Left cardiac atrium (tissue), 4 donors: ENCODE data around the gene RIMBP2. TPM values are rescaled to one million over a fixed set of nuclear protein-coding genes. Genes with fewer than 3 reads are reported as not detected.

Source experiments
- ATAC-seq, 2 donors: fragments of 200-7000 bp; cut with Tn5 transposase; one replicate each; pipeline ENCODE4 v1.9.1; 2020; ENCODE audit warnings: mild to moderate bottlenecking in 2 of 2, moderate library complexity in 2 of 2
- DNase-seq: peaks from one replicate; pipeline ENCODE4 v3.0.0-alpha.2; 2020
- intact Hi-C, 2 donors: fragments of 100-400 bp; cut with DNase I; formaldehyde crosslinking; loops; one replicate each; pipeline versions ENCODE4 v1.14.1 to v1.15.1; 2022 to 2023
- total RNA-seq, 2 donors: library from RNA; stranded (reverse); fragmentation: NEBNext Ultra II Directional; extraction: Animal tissue kit (Norgen Biotek cat#: 25700); gene quantifications; one replicate each; pipeline ENCODE4 v1.2.1, GENCODE V29; 2021
- donor health status: DM: no; HTN: yes; CAD: no.
- donor health status: DM: no; HTN: yes; CAD: no; lungs with severe emphysema.
- donor health status: DM: yes; HTN: yes; CAD: no.
- donor health status: Dilated cardiomyopathy.

RIMBP2 gene
- total RNA-seq, 2 donors from 2014 or later, result 0.31 to 0.44 TPM

GRCh38 chr12:130396667-130397066 lies 319.4 kb downstream of the RIMBP2 start:
- intact Hi-C loops, result no loop called here

GRCh38 chr12:130394906-130395305 lies 321.2 kb downstream of the RIMBP2 start:
- DNase-seq (no peak), ATAC-seq (no peak)
- intact Hi-C loops, result no loop called here

More at GRCh38 chr12:130396667-130397066, 319.4 kb downstream of the RIMBP2 start:
- no peak for DNase-seq
- ATAC-seq, result no peak

- intact Hi-C loops, result no loop called here
- DNase-seq, result no peak
- no peak for ATAC-seq
These were observed 324.9 kb downstream of the RIMBP2 start for GRCh38 chr12:130391186-130391585.

- ATAC-seq (no peak), DNase-seq (no peak)
- intact Hi-C loops, result no loop called here
These were observed 330.9 kb downstream of the RIMBP2 start for GRCh38 chr12:130385193-130385592.

- intact Hi-C loops, result no loop called here
- no peak for ATAC-seq
These were observed 331.9 kb downstream of the RIMBP2 start for GRCh38 chr12:130384234-130384633.

GRCh38 chr12:130382818-130383217 lies 333.3 kb downstream of the RIMBP2 start:
- no peak for ATAC-seq
- no peak for DNase-seq
- intact Hi-C loops, result no loop called here

More at GRCh38 chr12:130384234-130384633, 331.9 kb downstream of the RIMBP2 start:
- no peak for DNase-seq

- ATAC-seq (no peak), DNase-seq (no peak)
- intact Hi-C loops, result no loop called here
These were observed 340.5 kb downstream of the RIMBP2 start for GRCh38 chr12:130375296-130376287.

- intact Hi-C loops, result no loop called here
- no peak for ATAC-seq
- DNase-seq, result no peak
These were observed 342.0 kb downstream of the RIMBP2 start for GRCh38 chr12:130374083-130374482.

- intact Hi-C loops, result no loop called here
- DNase-seq (no peak), ATAC-seq (no peak)
These were observed 343.2 kb downstream of the RIMBP2 start for GRCh38 chr12:130372936-130373335.

GRCh38 chr12:130371296-130371695 lies 344.8 kb downstream of the RIMBP2 start:
- DNase-seq, result no peak

GRCh38 chr12:130369816-130370215 lies 346.3 kb downstream of the RIMBP2 start:
- DNase-seq (no peak), ATAC-seq (no peak)
- intact Hi-C loops, result no loop called here

More at GRCh38 chr12:130371296-130371695, 344.8 kb downstream of the RIMBP2 start:
- intact Hi-C loops, result no loop called here
- ATAC-seq, result no peak

GRCh38 chr12:130367523-130367922 lies 348.6 kb downstream of the RIMBP2 start:
- DNase-seq, result no peak
- intact Hi-C loops, result no loop called here
- ATAC-seq, result no peak

GRCh38 chr12:130367003-130367402 lies 349.1 kb downstream of the RIMBP2 start:
- intact Hi-C loops, result no loop called here
- no peak for ATAC-seq
- no peak for DNase-seq

GRCh38 chr12:130366159-130366558 lies 349.9 kb downstream of the RIMBP2 start:
- ATAC-seq, result no peak
- DNase-seq, result no peak
- intact Hi-C loops, result no loop called here

- DNase-seq (no peak), ATAC-seq (no peak)
- intact Hi-C loops, result no loop called here
These were observed 351.5 kb downstream of the RIMBP2 start for GRCh38 chr12:130364578-130364977.

- no peak for ATAC-seq
- no peak for DNase-seq
- intact Hi-C loops, result no loop called here
These were observed 354.0 kb downstream of the RIMBP2 start for GRCh38 chr12:130362060-130362459.

GRCh38 chr12:130357729-130358330 lies 358.3 kb downstream of the RIMBP2 start:
- intact Hi-C loops, result no loop called here
- DNase-seq (no peak), ATAC-seq (no peak)

- no peak for DNase-seq
- intact Hi-C loops, result no loop called here
- ATAC-seq, result no peak
These were observed 358.9 kb downstream of the RIMBP2 start for GRCh38 chr12:130357241-130357640.

- ATAC-seq, result no peak
- no peak for DNase-seq
- intact Hi-C loops, result no loop called here
These were observed 359.9 kb downstream of the RIMBP2 start for GRCh38 chr12:130356222-130356621.

GRCh38 chr12:130354407-130354806 lies 361.7 kb downstream of the RIMBP2 start:
- ATAC-seq (no peak), DNase-seq (no peak)
- intact Hi-C loops, result no loop called here
